Small intestine (tissue), 7 donors: ENCODE data around the gene POU2F1. TPM values are rescaled to one million over a fixed set of nuclear protein-coding genes. Genes with fewer than 3 reads are reported as not detected.

ENCODE experiments used
- DNase-seq, 2 donors: peaks; one replicate each; pipeline versions ENCODE4 v3.0.0 to v3.0.0-alpha.2; 2013
- FAIRE-seq: peaks from 2 replicates; lab custom pipeline; 2012; peaks lifted over from hg19 to GRCh38; lab: Jason Lieb, UNC
- H3K27ac ChIP-seq, 3 donors: one replicate each; pipeline ENCODE4 v1.5.1; 2013; ENCODE audit warnings: low read length in 2 of 3, mild to moderate bottlenecking in 2 of 3, control low read depth in 1 of 3, inconsistent platforms in 1 of 3, low read depth in 1 of 3, moderate library complexity in 1 of 3
- H3K27me3 ChIP-seq, 3 donors: one replicate each; pipeline ENCODE4 v1.6.1; 2013; ENCODE audit warnings: low read length in 3 of 3, inconsistent platforms in 1 of 3; ENCODE audit not compliant: control insufficient read depth in 3 of 3, insufficient read depth in 3 of 3
- H3K36me3 ChIP-seq, 3 donors: one replicate each; pipeline ENCODE4 v1.6.1; 2013; ENCODE audit warnings: low read length in 3 of 3, inconsistent platforms in 1 of 3, low read depth in 1 of 3, mild to moderate bottlenecking in 1 of 3, moderate library complexity in 1 of 3; ENCODE audit not compliant: control insufficient read depth in 3 of 3, insufficient read depth in 2 of 3
- H3K4me1 ChIP-seq, 3 donors: one replicate each; pipeline ENCODE4 v1.6.1; 2013; ENCODE audit warnings: low read length in 2 of 3, inconsistent platforms in 1 of 3, low read depth in 1 of 3, mild to moderate bottlenecking in 1 of 3, moderate library complexity in 1 of 3; ENCODE audit not compliant: control insufficient read depth in 3 of 3, insufficient read depth in 2 of 3
- H3K4me3 ChIP-seq, 3 donors: one replicate each; pipeline ENCODE4 v1.5.1; 2013; ENCODE audit warnings: low read length in 3 of 3, control low read depth in 1 of 3, inconsistent platforms in 1 of 3, low read depth in 1 of 3, mild to moderate bottlenecking in 1 of 3, moderate library complexity in 1 of 3
- H3K9me3 ChIP-seq, 2 donors: one replicate each; pipeline ENCODE4 v1.6.1; 2013; ENCODE audit warnings: low read depth in 1 of 2, low read length in 1 of 2; ENCODE audit not compliant: control insufficient read depth in 2 of 2, insufficient read depth in 1 of 2
- WGBS, 3 donors: extraction: QIAGEN DNeasy Blood & Tissue Kit; methylation state at CpG; one replicate each; pipeline ENCODE4 v1.1.7; 2013; 5-methylcytosine and 5-hydroxymethylcytosine counted together
- polyA plus RNA-seq, 4 donors: library from polyadenylated mRNA; stranded (reverse) in 3 of 4; unstranded in 1 of 4; fragments of 200-250 nt in 3 of 4; fragments of 120-200 nt in 1 of 4; gene quantifications; one replicate each; pipeline versions ENCODE4 v1.2.1 to v1.2.3, GENCODE V29; 2013
- donor health status: healthy with polysubstance abuse.
- donor health status: control.
- donor health status: control.
- donor health status: Bipolar disorder and iron deficiency.
- donor health status: healthy.

POU2F1 gene
- polyA plus RNA-seq, 4 donors, result 0.81 to 8.9 (median 2.3) TPM

GRCh38 chr1:167456524-167456923 lies 235.8 kb downstream of the POU2F1 start:
- Histone ChIP-seq H3K36me3 (no peaks in the 10 kb centered on the region), H3K27me3 (peaks cover 0 to 10% (median 0%) of the 10 kb centered on the region in 3 donors), H3K4me1 (peaks cover 0 to 6% (median 0%) of the 10 kb centered on the region in 3 donors), H3K4me3 (no peak overlapping the region), H3K9me3 (no peaks in the 10 kb centered on the region), H3K27ac (no peak overlapping the region)
- FAIRE-seq (no peak), DNase-seq (no peak)
- WGBS, 3 donors, result 79 to 85% (median 82%) methylated on average over 5 of the region's 5 CpGs

- no peak overlapping the region for H3K4me3 ChIP-seq
- 87 to 92% (median 90%) methylated on average over 8 of the region's 8 CpGs for WGBS, 3 donors
- FAIRE-seq, result no peak
Measured at GRCh38 chr1:167456926-167457325, 236.2 kb downstream of the POU2F1 start.

GRCh38 chr1:167457936-167458584 lies 237.4 kb downstream of the POU2F1 start:
- Histone ChIP-seq H3K4me3 (no peak overlapping the region), H3K27ac (no peak overlapping the region), H3K9me3 (no peaks in the 10 kb centered on the region), H3K4me1 (peaks cover 0 to 6% (median 0%) of the 10 kb centered on the region in 3 donors), H3K27me3 (peaks cover 0 to 13% (median 0%) of the 10 kb centered on the region in 3 donors), H3K36me3 (no peaks in the 10 kb centered on the region)
- FAIRE-seq, result no peak
- DNase-seq, result no peak
- 73 to 80% (median 77%) methylated on average over 11 of the region's 11 CpGs for WGBS, 3 donors

More at GRCh38 chr1:167456926-167457325, 236.2 kb downstream of the POU2F1 start:
- Histone ChIP-seq H3K9me3 (no peaks in the 10 kb centered on the region), H3K27ac (no peak overlapping the region), H3K4me1 (peaks cover 0 to 6% (median 0%) of the 10 kb centered on the region in 3 donors), H3K36me3 (no peaks in the 10 kb centered on the region), H3K27me3 (peaks cover 0 to 10% (median 0%) of the 10 kb centered on the region in 3 donors)
- DNase-seq, result no peak

- Histone ChIP-seq H3K36me3 (no peaks in the 10 kb centered on the region), H3K9me3 (no peaks in the 10 kb centered on the region), H3K4me1 (no peaks in the 10 kb centered on the region), H3K27me3 (peaks cover 0 to 11% (median 0%) of the 10 kb centered on the region in 3 donors), H3K27ac (no peak overlapping the region), H3K4me3 (no peak overlapping the region)
- FAIRE-seq (no peak), DNase-seq (no peak)
- 88 to 98% (median 88%) methylated on average over 14 of the region's 14 CpGs for WGBS, 3 donors
Measured at GRCh38 chr1:167460836-167461235, 240.2 kb downstream of the POU2F1 start.

GRCh38 chr1:167462341-167462740 lies 241.7 kb downstream of the POU2F1 start:
- 87 to 92% (median 90%) methylated on average over 7 to 8 of the region's 8 CpGs for WGBS, 3 donors
- H3K4me3 ChIP-seq, result no peak overlapping the region
- peaks cover 0 to 6% (median 0%) of the 10 kb centered on the region in 3 donors for H3K27me3 ChIP-seq
- no peak for DNase-seq
- no peaks in the 10 kb centered on the region for H3K9me3 ChIP-seq
- no peak overlapping the region for H3K27ac ChIP-seq
- no peak for FAIRE-seq
- H3K36me3 ChIP-seq, result no peaks in the 10 kb centered on the region
- peaks cover 0 to 5% (median 0%) of the 10 kb centered on the region in 3 donors for H3K4me1 ChIP-seq

GRCh38 chr1:167463080-167463479 lies 242.4 kb downstream of the POU2F1 start:
- Histone ChIP-seq H3K4me3 (no peak overlapping the region), H3K36me3 (no peaks in the 10 kb centered on the region), H3K9me3 (no peaks in the 10 kb centered on the region), H3K4me1 (peaks cover 0 to 5% (median 0%) of the 10 kb centered on the region in 3 donors), H3K27ac (no peak overlapping the region), H3K27me3 (peaks cover 0 to 3% (median 0%) of the 10 kb centered on the region in 3 donors)
- no peak for FAIRE-seq
- 80 to 86% (median 86%) methylated on average over 4 of the region's 4 CpGs for WGBS, 3 donors
- no peak for DNase-seq

- no peaks in the 10 kb centered on the region for H3K9me3 ChIP-seq
- no peak overlapping the region for H3K27ac ChIP-seq
- H3K36me3 ChIP-seq, result no peaks in the 10 kb centered on the region
- 83 to 89% (median 87%) methylated on average over 6 of the region's 6 CpGs for WGBS, 3 donors
- DNase-seq (no peak), FAIRE-seq (no peak)
- peaks cover 0 to 5% (median 0%) of the 10 kb centered on the region in 3 donors for H3K4me1 ChIP-seq
- peaks cover 0 to 3% (median 0%) of the 10 kb centered on the region in 3 donors for H3K27me3 ChIP-seq
- no peak overlapping the region for H3K4me3 ChIP-seq
Measured at GRCh38 chr1:167463875-167464575, 243.3 kb downstream of the POU2F1 start.

- no peak overlapping the region for H3K4me3 ChIP-seq
- WGBS, 3 donors, result 75 to 93% (median 92%) methylated on average over 2 of the region's 2 CpGs
- no peaks in the 10 kb centered on the region for H3K9me3 ChIP-seq
Measured at GRCh38 chr1:167465018-167465417, 244.3 kb downstream of the POU2F1 start.

More at GRCh38 chr1:167465018-167465417, 244.3 kb downstream of the POU2F1 start:
- Histone ChIP-seq H3K4me1 (peaks cover 0 to 5% (median 0%) of the 10 kb centered on the region in 3 donors), H3K27ac (no peak overlapping the region), H3K27me3 (peaks cover 0 to 3% (median 0%) of the 10 kb centered on the region in 3 donors), H3K36me3 (no peaks in the 10 kb centered on the region)
- FAIRE-seq (no peak), DNase-seq (no peak)
